Upper lobe of left lung (tissue), 6 donors: ENCODE results near the gene SCAF4. TPM values are rescaled to one million over a fixed set of nuclear protein-coding genes. Genes with fewer than 3 reads are reported as not detected.
A peak's percentile ranks its signal among the peaks of the same experiment; 100 is the strongest.
"Not testable (repeated sequence)": the region's sequence is repeated elsewhere in the genome, so short reads cannot be mapped to it uniquely, and the experiment has no call there.

ENCODE experiments used
- ATAC-seq, 2 donors: fragments of 200-7000 bp; cut with Tn5 transposase; one replicate each; pipeline ENCODE4 v1.9.1; 2022; ENCODE audit warnings: mild to moderate bottlenecking in 2 of 2, moderate library complexity in 2 of 2; ENCODE audit not compliant: low FRiP score in 2 of 2
- DNase-seq, 2 donors: peaks; one replicate each; pipeline ENCODE4 v3.0.0-alpha.2; 2019 to 2020
- H3K27ac ChIP-seq, 4 donors: fragments of 200-600 bp; sonication (generic); one replicate each; pipeline ENCODE4 v1.5.1; 2016 to 2019
- H3K27me3 ChIP-seq, 4 donors: fragments of 200-600 bp; sonication (generic); one replicate each; pipeline ENCODE4 v1.5.1; 2017 to 2019
- H3K36me3 ChIP-seq, 4 donors: fragments of 200-600 bp; sonication (generic); one replicate each; pipeline ENCODE4 v1.5.1; 2016 to 2019
- H3K4me1 ChIP-seq, 4 donors: fragments of 200-600 bp; sonication (generic); one replicate each; pipeline ENCODE4 v1.5.1; 2018 to 2019
- H3K4me3 ChIP-seq, 4 donors: fragments of 200-600 bp; sonication (generic); one replicate each; pipeline ENCODE4 v1.5.1; 2017 to 2019; ENCODE audit warnings: mild to moderate bottlenecking in 2 of 4, moderate library complexity in 1 of 4
- H3K9me3 ChIP-seq, 4 donors: fragments of 200-600 bp; sonication (generic); one replicate each; pipeline ENCODE4 v1.5.1; 2018 to 2019
- CTCF ChIP-seq, 6 experiments: fragments of 450-650 bp in 4 of 6; fragments of 200-600 bp in 2 of 6; sonication (generic) in 2 of 6; IDR thresholded peaks; one replicate each; pipeline ENCODE4 v1.5.1; 2016 to 2019; ENCODE audit warnings: antibody characterized with exemption in 6 of 6
- EP300 ChIP-seq, 4 donors: sonication (generic); formaldehyde crosslinking; IDR thresholded peaks; one replicate each; pipeline ENCODE4 v1.5.1; 2017; ENCODE audit warnings: antibody characterized with exemption in 4 of 4, control low read depth in 2 of 4
- POLR2A ChIP-seq, 4 donors: fragments of 450-650 bp; IDR thresholded peaks; one replicate each; pipeline ENCODE4 v1.5.1; 2016 to 2017; ENCODE audit warnings: antibody characterized with exemption in 4 of 4, mild to moderate bottlenecking in 2 of 4
- POLR2AphosphoS5 ChIP-seq, 2 donors: sonication (generic); formaldehyde crosslinking; IDR thresholded peaks; one replicate each; pipeline ENCODE4 v1.5.1; 2017; ENCODE audit warnings: antibody characterized with exemption in 2 of 2
- WGBS, 2 donors: methylation state at CpG; one replicate each; pipeline ENCODE4 v1.1.5; 2017 to 2018; 5-methylcytosine and 5-hydroxymethylcytosine counted together
- total RNA-seq, 6 donors: library from RNA; depleted of rRNA in 4 of 6; stranded (reverse); fragments of >200 nt in 4 of 6; gene quantifications; one replicate each; pipeline versions ENCODE4 v1.1.0 to v1.2.1, GENCODE V29; 2016 to 2021
- donor health status: DM: no; HTN: no; CAD: no; lungs with moderate emphysema.
- donor health status: DM: no; HTN: yes; CAD: no; lungs with severe emphysema.

SCAF4 gene
- total RNA-seq, 6 donors from 2014 or later = 21.3 to 36.7 (median 29.4) TPM

GRCh38 chr21:31774031-31774430, 42.1 kb upstream of the SCAF4 start:
- Histone ChIP-seq H3K9me3 (no peaks in the 10 kb centered on the region), H3K4me3 (no peak overlapping the region), H3K27ac (no peak overlapping the region), H3K36me3 (no peaks in the 10 kb centered on the region), H3K4me1 (no peaks in the 10 kb centered on the region), H3K27me3 (no peaks in the 10 kb centered on the region)
- DNase-seq = no peak
- TF ChIP-seq POLR2AphosphoS5 (IDR thresholded peaks at IDR 0.05) (no peak), POLR2A (IDR thresholded peaks at IDR 0.05) (no peak), CTCF (IDR thresholded peaks at IDR 0.05) (no peak), EP300 (IDR thresholded peaks at IDR 0.05) (no peak)
- WGBS, 2 donors = 91 to 100% methylated on average over 1 of the region's 1 CpG
- ATAC-seq = no peak

- no peaks in the 10 kb centered on the region for H3K36me3 ChIP-seq
- H3K27me3 ChIP-seq = no peaks in the 10 kb centered on the region
- no peak overlapping the region for H3K4me3 ChIP-seq
- no peak overlapping the region for H3K27ac ChIP-seq
- no peaks in the 10 kb centered on the region for H3K4me1 ChIP-seq
- TF ChIP-seq POLR2AphosphoS5 (IDR thresholded peaks at IDR 0.05) (no peak), POLR2A (IDR thresholded peaks at IDR 0.05) (no peak), EP300 (IDR thresholded peaks at IDR 0.05) (no peak), CTCF (IDR thresholded peaks at IDR 0.05) (no peak)
- H3K9me3 ChIP-seq = no peaks in the 10 kb centered on the region
- peak in 1 of 2 donors; percentile 26 for ATAC-seq
- DNase-seq = no peak
- whole genome bisulfite sequencing, 2 donors = 60 to 82% methylated on average over 5 of the region's 5 CpGs
Measured at GRCh38 chr21:31772674-31773555, 41.0 kb upstream of the SCAF4 start.

- DNase-seq (no peak), ATAC-seq (no peak)
- H3K27ac ChIP-seq = no peak overlapping the region
- no peaks in the 10 kb centered on the region for H3K4me1 ChIP-seq
- 59 to 61% methylated on average over 3 of the region's 3 CpGs for WGBS, 2 donors
- no peaks in the 10 kb centered on the region for H3K27me3 ChIP-seq
- no peaks in the 10 kb centered on the region for H3K36me3 ChIP-seq
- TF ChIP-seq POLR2A (IDR thresholded peaks at IDR 0.05) = no peak
- no peak for TF ChIP-seq EP300 (IDR thresholded peaks at IDR 0.05)
- TF ChIP-seq POLR2AphosphoS5 (IDR thresholded peaks at IDR 0.05) = no peak
- TF ChIP-seq CTCF (IDR thresholded peaks at IDR 0.05) = no peak
- H3K4me3 ChIP-seq = no peak overlapping the region
- H3K9me3 ChIP-seq = no peaks in the 10 kb centered on the region
Measured at GRCh38 chr21:31771685-31772084, 39.8 kb upstream of the SCAF4 start.

- H3K36me3 ChIP-seq = no peaks in the 10 kb centered on the region
- H3K4me3 ChIP-seq = no peak overlapping the region
- H3K4me1 ChIP-seq = no peaks in the 10 kb centered on the region
- no peak for TF ChIP-seq EP300 (IDR thresholded peaks at IDR 0.05)
- TF ChIP-seq POLR2AphosphoS5 (IDR thresholded peaks at IDR 0.05) = no peak
- no peak for TF ChIP-seq POLR2A (IDR thresholded peaks at IDR 0.05)
- TF ChIP-seq CTCF (IDR thresholded peaks at IDR 0.05) = no peak
- H3K9me3 ChIP-seq = no peaks in the 10 kb centered on the region
- WGBS, 2 donors = 86 to 89% methylated on average over 1 of the region's 1 CpG
- H3K27me3 ChIP-seq = no peaks in the 10 kb centered on the region
- ATAC-seq = no peak
- no peak for DNase-seq
- no peak overlapping the region for H3K27ac ChIP-seq
Measured at GRCh38 chr21:31768710-31769109, 36.8 kb upstream of the SCAF4 start.

GRCh38 chr21:31766899-31767298, 35.0 kb upstream of the SCAF4 start:
- H3K9me3 ChIP-seq = no peaks in the 10 kb centered on the region
- H3K27ac ChIP-seq = no peak overlapping the region
- no peak overlapping the region for H3K4me3 ChIP-seq
- no peak for TF ChIP-seq EP300 (IDR thresholded peaks at IDR 0.05)
- no peak for TF ChIP-seq CTCF (IDR thresholded peaks at IDR 0.05)
- no peak for TF ChIP-seq POLR2AphosphoS5 (IDR thresholded peaks at IDR 0.05)
- TF ChIP-seq POLR2A (IDR thresholded peaks at IDR 0.05) = no peak
- H3K4me1 ChIP-seq = no peaks in the 10 kb centered on the region
- no peaks in the 10 kb centered on the region for H3K36me3 ChIP-seq
- WGBS, 2 donors = 81 to 88% methylated on average over 3 of the region's 3 CpGs
- ATAC-seq (no peak), DNase-seq (no peak)
- no peaks in the 10 kb centered on the region for H3K27me3 ChIP-seq

GRCh38 chr21:31765850-31766249, 33.9 kb upstream of the SCAF4 start:
- not testable (repeated sequence) for H3K4me1 ChIP-seq, H3K9me3 ChIP-seq, H3K27ac ChIP-seq, H3K27me3 ChIP-seq, DNase-seq, H3K4me3 ChIP-seq, ATAC-seq, H3K36me3 ChIP-seq
- WGBS, 2 donors = 87 to 89% methylated on average over 6 of the region's 6 CpGs
